ENCODE data around the gene HCLS1. TPM values are rescaled to one million over a fixed set of nuclear protein-coding genes. Genes with fewer than 3 reads are reported as not detected.

HCLS1 gene
- total and polyA plus RNA-seq, 9 of the 15 experiments (the other 6 are each of a cell fraction or from before 2014, with no cell fraction given) = 4.8 to 34.1 (median 22.0) TPM

DNA sequence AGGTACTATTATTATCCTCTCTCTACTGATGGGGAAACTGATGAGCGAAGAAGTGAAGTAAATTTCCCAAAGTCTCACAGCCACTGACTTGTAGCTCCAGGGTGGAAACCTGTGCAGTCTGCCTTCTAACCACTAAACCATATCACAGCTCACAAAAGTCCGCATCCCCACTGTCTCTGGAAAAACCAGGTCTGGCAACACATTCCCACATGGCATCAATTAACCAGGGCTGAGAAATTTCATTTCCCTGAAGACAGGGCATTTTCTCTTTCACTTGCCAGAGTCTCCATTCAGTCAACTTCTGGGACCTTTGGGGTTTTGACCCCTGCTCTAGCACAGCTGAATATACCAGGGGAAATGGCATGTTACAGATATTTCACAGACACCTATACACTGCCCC is 41.0 kb downstream of the HCLS1 start:
- H3K27ac ChIP-seq (ENCODE audit: extremely low read depth, low read depth, low read length) = no peak overlapping the region
- no peak for TF ChIP-seq MED1 (CRISPR knock-in tag; IDR thresholded peaks at IDR 0.05; ENCODE audit: borderline replicate concordance)
- no peak for TF ChIP-seq MEIS2 (IDR thresholded peaks at IDR 0.05; ENCODE audit: partially characterized antibody)
- no peak for TF ChIP-seq NR2F6 (CRISPR knock-in tag; IDR thresholded peaks at IDR 0.05)
- TF ChIP-seq POLR3A (IDR thresholded peaks at IDR 0.05; ENCODE audit: borderline replicate concordance, extremely low read depth, insufficient read depth, insufficient read length) = no peak
- no peak for TF ChIP-seq ZNF197 (CRISPR knock-in tag; IDR thresholded peaks at IDR 0.05; ENCODE audit: low read depth)
- TF ChIP-seq DPF2 (IDR thresholded peaks at IDR 0.05) = no peak
- no peak for TF ChIP-seq SAFB2 (IDR thresholded peaks at IDR 0.05; ENCODE audit: borderline replicate concordance, low read depth, low read length, severe bottlenecking)
- TF ChIP-seq, protein P1, sequence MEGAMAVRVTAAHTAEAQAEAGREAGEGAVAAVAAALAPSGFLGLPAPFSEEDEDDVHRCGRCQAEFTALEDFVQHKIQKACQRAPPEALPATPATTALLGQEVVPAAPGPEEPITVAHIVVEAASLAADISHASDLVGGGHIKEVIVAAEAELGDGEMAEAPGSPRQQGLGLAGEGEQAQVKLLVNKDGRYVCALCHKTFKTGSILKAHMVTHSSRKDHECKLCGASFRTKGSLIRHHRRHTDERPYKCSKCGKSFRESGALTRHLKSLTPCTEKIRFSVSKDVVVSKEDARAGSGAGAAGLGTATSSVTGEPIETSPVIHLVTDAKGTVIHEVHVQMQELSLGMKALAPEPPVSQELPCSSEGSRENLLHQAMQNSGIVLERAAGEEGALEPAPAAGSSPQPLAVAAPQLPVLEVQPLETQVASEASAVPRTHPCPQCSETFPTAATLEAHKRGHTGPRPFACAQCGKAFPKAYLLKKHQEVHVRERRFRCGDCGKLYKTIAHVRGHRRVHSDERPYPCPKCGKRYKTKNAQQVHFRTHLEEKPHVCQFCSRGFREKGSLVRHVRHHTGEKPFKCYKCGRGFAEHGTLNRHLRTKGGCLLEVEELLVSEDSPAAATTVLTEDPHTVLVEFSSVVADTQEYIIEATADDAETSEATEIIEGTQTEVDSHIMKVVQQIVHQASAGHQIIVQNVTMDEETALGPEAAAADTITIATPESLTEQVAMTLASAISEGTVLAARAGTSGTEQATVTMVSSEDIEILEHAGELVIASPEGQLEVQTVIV (CRISPR knock-in tag; IDR thresholded peaks at IDR 0.05; ENCODE audit: borderline replicate concordance) = no peak
- TF ChIP-seq RBFOX2 (IDR thresholded peaks at IDR 0.05; ENCODE audit: low read depth, low read length) = no peak
- TF ChIP-seq FOXP1 (CRISPR knock-in tag; IDR thresholded peaks at IDR 0.05) = no peak
- no peak for TF ChIP-seq RFX5 (IDR thresholded peaks at IDR 0.05; ENCODE audit: low read depth, low read length)
- TF ChIP-seq, protein P2, sequence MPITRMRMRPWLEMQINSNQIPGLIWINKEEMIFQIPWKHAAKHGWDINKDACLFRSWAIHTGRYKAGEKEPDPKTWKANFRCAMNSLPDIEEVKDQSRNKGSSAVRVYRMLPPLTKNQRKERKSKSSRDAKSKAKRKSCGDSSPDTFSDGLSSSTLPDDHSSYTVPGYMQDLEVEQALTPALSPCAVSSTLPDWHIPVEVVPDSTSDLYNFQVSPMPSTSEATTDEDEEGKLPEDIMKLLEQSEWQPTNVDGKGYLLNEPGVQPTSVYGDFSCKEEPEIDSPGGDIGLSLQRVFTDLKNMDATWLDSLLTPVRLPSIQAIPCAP (CRISPR knock-in tag; IDR thresholded peaks at IDR 0.05; ENCODE audit: borderline replicate concordance) = no peak
- intact Hi-C loops (cut with micrococcal nuclease) (no loop called here), in situ Hi-C loops (cut with MboI) (no loop called here)
- POLR2A ChIA-PET = no interaction called here
- H4K20me1 ChIP-seq (replicated peaks; ENCODE audit: control insufficient read depth, insufficient read depth, low read length) = no peaks in the 10 kb centered on the region
- H3K4me2 ChIP-seq (ENCODE audit: insufficient read depth, low read length) = no peak overlapping the region
- DNase-seq (ENCODE audit: extremely low read depth in 1 of 4, low spot score in 3 of 4) = no peak
- no peak overlapping the region for H3K4me3 ChIP-seq
- WGBS (ENCODE audit: insufficient coverage, low coverage, missing lambda C conversion rate) = 8% methylated on average over 2 of the region's 2 CpGs
- no peak overlapping the region for H3K9ac ChIP-seq (ENCODE audit: insufficient read depth in 1 of 2, low read depth in 2 of 2, low read length in 2 of 2)
- H3K9me3 ChIP-seq (replicated peaks; ENCODE audit: control insufficient read depth, insufficient read depth, low read depth, low read length) = no peaks in the 10 kb centered on the region
- H3K27me3 ChIP-seq (ENCODE audit: control insufficient read depth in 2 of 2, insufficient read depth in 2 of 2, low read length in 2 of 2) = peaks cover 11 to 29% of the 10 kb centered on the region in 2 experiments
- no peak overlapping the region for H2AFZ ChIP-seq (ENCODE audit: low read depth, low read length)
- H3K9me1 ChIP-seq (ENCODE audit: control insufficient read depth, insufficient read depth, low read length) = no peaks in the 10 kb centered on the region
- H3K36me3 ChIP-seq (ENCODE audit: control insufficient read depth, insufficient read depth, low read length) = no peaks in the 10 kb centered on the region
- H3K4me1 ChIP-seq (replicated peaks in 1 of 2; ENCODE audit: control insufficient read depth in 2 of 2, insufficient read depth in 2 of 2, low read length in 2 of 2) = no peaks in the 10 kb centered on the region; a peak in 1 of 5 replicates
- no peak for FAIRE-seq
- CTCF ChIA-PET (ENCODE audit: low intra/inter-chr PET ratio) = no interaction called here
- H3K79me2 ChIP-seq (ENCODE audit: control insufficient read depth, insufficient read depth, low read length) = no peaks in the 10 kb centered on the region
- no TSS peak for BruUV-seq (replicated peaks)
- no peak for ATAC-seq
